GM12864 (cell line): Measurements from ENCODE around the gene SOHLH1.

Experiments
- DNase-seq: peaks from one replicate; pipeline ENCODE4 v3.0.0-alpha.2; 2011; ENCODE audit warnings: low read depth
- H3K4me3 ChIP-seq: 2 replicates; pipeline ENCODE4 v1.5.1; 2011; ENCODE audit warnings: mild to moderate bottlenecking, low read depth, low read length, control low read depth
- TF ChIP-seq, protein P1 (sequence below): IDR thresholded peaks from 2 replicates; pipeline ENCODE4 v1.5.1; 2011; ENCODE audit warnings: low read depth, mild to moderate bottlenecking, moderate library complexity, low read length, control low read depth, inconsistent platforms; ENCODE audit errors: missing control alignments

Gene SOHLH1

DNA sequence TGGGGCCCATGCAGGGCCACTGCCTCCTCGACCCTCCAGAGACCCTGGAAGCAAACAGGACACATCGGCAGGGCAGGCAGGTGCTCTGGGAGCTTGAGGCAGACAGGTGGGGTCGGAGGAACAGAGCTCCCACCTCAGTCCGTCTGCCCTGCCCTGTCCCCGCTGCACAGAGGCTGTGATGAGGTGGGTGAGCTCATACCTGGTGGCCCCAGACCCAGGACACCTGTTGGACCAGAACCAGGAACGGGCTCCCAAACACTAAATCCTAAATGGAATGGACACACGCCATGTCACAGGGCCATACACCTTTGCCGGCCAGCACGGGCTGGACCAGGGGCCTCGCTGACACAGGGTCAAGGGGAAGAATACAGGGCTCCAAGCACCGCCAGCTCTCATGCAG, 5.5 kb downstream of the SOHLH1 start:
- TF ChIP-seq, protein P1, sequence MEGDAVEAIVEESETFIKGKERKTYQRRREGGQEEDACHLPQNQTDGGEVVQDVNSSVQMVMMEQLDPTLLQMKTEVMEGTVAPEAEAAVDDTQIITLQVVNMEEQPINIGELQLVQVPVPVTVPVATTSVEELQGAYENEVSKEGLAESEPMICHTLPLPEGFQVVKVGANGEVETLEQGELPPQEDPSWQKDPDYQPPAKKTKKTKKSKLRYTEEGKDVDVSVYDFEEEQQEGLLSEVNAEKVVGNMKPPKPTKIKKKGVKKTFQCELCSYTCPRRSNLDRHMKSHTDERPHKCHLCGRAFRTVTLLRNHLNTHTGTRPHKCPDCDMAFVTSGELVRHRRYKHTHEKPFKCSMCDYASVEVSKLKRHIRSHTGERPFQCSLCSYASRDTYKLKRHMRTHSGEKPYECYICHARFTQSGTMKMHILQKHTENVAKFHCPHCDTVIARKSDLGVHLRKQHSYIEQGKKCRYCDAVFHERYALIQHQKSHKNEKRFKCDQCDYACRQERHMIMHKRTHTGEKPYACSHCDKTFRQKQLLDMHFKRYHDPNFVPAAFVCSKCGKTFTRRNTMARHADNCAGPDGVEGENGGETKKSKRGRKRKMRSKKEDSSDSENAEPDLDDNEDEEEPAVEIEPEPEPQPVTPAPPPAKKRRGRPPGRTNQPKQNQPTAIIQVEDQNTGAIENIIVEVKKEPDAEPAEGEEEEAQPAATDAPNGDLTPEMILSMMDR, result no peak
- no peak for DNase-seq
- H3K4me3 ChIP-seq, result no peak overlapping the region

DNA sequence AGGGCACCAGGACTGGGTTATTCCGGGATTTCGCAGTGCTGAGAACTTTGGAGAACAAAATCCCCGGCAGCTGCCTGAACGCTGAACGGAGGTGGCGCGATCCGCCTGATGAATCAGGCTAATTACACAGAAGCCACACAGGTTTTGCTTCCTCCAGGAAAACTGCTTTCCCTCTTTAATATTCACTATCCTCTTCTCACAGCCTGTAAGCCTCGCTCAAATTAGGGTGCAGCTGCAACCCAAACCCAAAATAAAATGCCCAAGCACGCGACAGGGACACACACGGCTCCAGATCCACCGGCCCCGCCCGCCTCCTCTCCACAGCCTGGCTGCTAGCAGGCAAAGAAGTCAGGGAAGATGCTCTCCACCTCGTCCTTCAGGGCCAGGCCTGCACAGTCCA, 6.0 kb downstream of the SOHLH1 start:
- TF ChIP-seq, protein P1, result no peak
- no peak for DNase-seq

DNA sequence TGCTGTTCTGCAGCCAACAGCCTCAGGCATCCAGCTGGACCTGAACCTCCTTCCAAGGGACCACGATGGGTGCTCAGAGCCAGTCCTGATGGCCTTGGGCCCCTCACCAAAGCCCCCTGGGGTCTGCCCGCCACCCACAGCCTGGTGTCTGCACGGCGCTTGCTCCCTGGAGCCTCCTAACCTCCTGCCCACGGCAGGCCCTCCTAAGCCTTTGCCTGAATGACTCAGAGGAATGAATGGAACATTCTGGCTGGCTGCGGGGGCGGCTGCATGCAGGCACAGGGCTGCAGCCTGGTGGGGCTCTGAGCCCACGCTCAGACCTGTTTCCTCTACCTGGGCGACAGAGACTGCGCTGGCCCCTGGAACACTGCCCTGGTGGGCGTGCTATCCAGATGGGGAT, 6.9 kb downstream of the SOHLH1 start:
- no peak overlapping the region for H3K4me3 ChIP-seq
- TF ChIP-seq, protein P1, result no peak
- no peak for DNase-seq

More for the DNA sequence above, 6.0 kb downstream of the SOHLH1 start:
- no peak overlapping the region for H3K4me3 ChIP-seq

DNA sequence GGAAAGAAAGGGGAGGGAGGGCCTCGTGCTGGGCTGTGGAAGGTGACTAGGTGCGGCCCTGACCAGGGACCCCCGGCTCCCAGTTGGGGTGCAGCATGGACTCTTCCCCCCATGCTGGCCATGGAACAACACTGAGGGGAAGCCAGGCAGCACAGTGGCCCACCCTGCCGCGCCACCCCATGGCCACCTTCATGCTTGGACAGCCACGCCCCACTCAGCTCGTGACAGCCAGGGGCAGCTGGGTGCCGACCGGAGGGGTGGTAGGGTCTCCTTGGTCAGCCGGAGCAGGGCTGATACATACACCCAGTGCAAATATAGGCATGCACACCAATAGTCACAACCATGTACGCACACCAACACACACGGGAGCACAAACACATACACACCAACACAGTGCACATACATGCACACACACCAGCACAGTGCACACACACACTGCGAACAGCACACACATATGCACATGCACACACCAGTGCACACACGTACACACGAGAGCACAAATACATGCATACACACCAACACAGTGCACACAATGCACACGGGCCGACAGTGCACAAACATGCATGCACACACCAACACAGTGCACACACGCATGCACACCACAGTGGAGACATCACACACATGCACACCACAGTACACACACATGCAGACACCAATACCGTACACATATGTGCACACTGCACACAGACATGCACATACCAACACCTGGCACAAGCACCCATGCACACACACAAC, 8.3 kb downstream of the SOHLH1 start:
- no peak for DNase-seq
- no peak overlapping the region for H3K4me3 ChIP-seq
- TF ChIP-seq, protein P1, result no peak

DNA sequence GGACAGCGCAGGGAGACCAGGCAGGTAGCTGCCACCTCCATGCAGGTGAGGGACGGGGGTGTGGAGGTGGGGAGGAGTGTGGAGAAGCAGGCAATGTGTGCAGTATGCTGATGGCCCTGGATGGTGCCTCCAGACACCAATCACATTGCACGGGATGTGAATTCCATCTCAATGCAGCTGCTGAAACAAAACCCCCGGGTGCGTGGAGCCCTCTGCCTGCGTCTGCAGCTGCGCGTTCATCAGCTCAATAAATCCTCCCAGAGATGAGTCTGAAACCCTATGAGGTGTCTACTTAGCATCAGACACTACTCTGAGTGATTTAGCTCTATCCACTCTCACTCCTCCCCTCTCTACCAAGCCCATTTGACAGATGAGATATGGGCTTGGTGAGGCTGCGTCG, 10.3 kb downstream of the SOHLH1 start:
- no peak for DNase-seq
- TF ChIP-seq, protein P1, result no peak
- H3K4me3 ChIP-seq, result no peak overlapping the region

DNA sequence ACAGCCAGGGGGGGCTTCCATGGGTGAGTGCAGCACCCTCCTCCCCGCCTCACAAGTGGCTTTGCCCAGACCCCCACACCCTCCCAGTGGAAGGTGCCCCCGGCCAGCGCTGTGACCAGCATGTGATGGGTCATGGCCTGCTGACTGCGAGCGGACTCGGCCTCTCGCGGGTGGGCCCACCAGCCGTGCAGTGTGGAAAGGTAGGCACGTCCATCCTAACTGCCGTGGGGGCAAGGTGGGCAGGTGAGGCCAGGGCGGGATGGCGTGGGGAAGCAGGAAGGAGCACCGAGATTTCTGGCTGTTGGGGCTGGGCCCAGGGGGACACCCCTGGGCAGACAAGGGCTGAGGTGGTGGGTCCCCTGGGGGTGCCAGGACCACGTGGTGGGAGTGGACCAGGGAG, 12.1 kb downstream of the SOHLH1 start:
- no peak for DNase-seq
- no peak overlapping the region for H3K4me3 ChIP-seq
- TF ChIP-seq, protein P1, result no peak

DNA sequence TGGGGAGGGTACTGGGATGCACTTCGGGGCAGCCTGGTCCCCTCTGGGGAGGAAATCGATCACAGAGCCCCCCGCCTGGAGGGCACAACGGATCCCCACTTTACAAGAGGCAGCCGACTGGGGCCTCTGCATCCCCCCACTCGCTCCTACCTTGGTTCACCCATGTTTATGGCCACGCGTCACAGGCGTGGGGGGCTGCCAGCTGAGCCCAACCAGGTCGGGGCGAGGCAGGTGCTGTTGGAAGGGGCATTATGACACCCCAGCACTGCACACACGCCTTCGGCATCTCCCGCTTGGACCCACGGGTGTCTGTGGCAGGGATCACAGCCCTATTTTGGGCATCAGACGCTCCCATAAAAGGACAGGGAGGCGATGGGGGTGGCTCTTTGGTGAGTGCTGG, 14.6 kb downstream of the SOHLH1 start:
- TF ChIP-seq, protein P1, result no peak
- H3K4me3 ChIP-seq, result no peak overlapping the region
- no peak for DNase-seq
